H1 (cell line): ENCODE results near the gene ARMC9. TPM values are rescaled to one million over a fixed set of nuclear protein-coding genes. Genes with fewer than 3 reads are reported as not detected.

Experiments
- CTCF ChIA-PET: fragments of 300-600 bp; sonication (Branson Sonifier 250); formaldehyde crosslinking; loops from one replicate; lab custom pipeline; 2021; ENCODE audit not compliant: partially characterized antibody; lab: Charles Lee
- POLR2A ChIA-PET: fragments of 300-600 bp; sonication (Branson Sonifier 250); formaldehyde crosslinking; loops from one replicate; lab custom pipeline; 2021; ENCODE audit warnings: inconsistent platforms; ENCODE audit not compliant: partially characterized antibody; lab: Charles Lee
- DNase-seq, 2 experiments: peaks; one replicate each; pipeline versions ENCODE4 v3.0.0 to v3.0.0-alpha.2; 2010 to 2022; ENCODE audit warnings: low spot score in 2 of 2, low read depth in 1 of 2, mixed read lengths in 1 of 2
- FAIRE-seq: peaks from 2 replicates; lab custom pipeline; 2011; peaks lifted over from hg19 to GRCh38; lab: Jason Lieb, UNC
- H2AFZ ChIP-seq: 2 replicates; pipeline ENCODE4 v1.8.1; 2012; ENCODE audit warnings: low read length, inconsistent platforms
- H2AK5ac ChIP-seq: 2 replicates; pipeline ENCODE4 v1.6.1; 2013; ENCODE audit warnings: low read depth, low read length
- H2BK120ac ChIP-seq: replicated peaks from 2 replicates; pipeline ENCODE3; 2013; ENCODE audit warnings: low read depth, low read length, inconsistent platforms
- H2BK12ac ChIP-seq: 2 replicates; pipeline ENCODE4 v1.6.1; 2013; ENCODE audit warnings: low read depth, low read length
- H2BK15ac ChIP-seq: 2 replicates; pipeline ENCODE4 v1.6.1; 2013; ENCODE audit warnings: low read length
- H2BK20ac ChIP-seq: 2 replicates; pipeline ENCODE4 v1.6.1; 2013; ENCODE audit warnings: low read length
- H2BK5ac ChIP-seq: 2 replicates; pipeline ENCODE4 v1.6.1; 2013; ENCODE audit warnings: low read depth, low read length
- H3K14ac ChIP-seq: 2 replicates; pipeline ENCODE4 v1.6.1; 2013; ENCODE audit warnings: inconsistent platforms; ENCODE audit not compliant: insufficient read length
- H3K18ac ChIP-seq: 2 replicates; pipeline ENCODE4 v1.6.1; 2013; ENCODE audit warnings: low read length; ENCODE audit errors: extremely low read depth
- H3K23ac ChIP-seq: 2 replicates; pipeline ENCODE4 v1.6.1; 2013; ENCODE audit warnings: inconsistent platforms; ENCODE audit not compliant: insufficient read length
- H3K23me2 ChIP-seq: 2 replicates; pipeline ENCODE4 v1.6.1; 2013; ENCODE audit warnings: low read depth, low read length
- H3K27ac ChIP-seq: 2 replicates; pipeline ENCODE4 v1.6.1; 2011; ENCODE audit warnings: low read depth, low read length, inconsistent platforms
- H3K27me3 ChIP-seq, 4 experiments: replicated peaks in 1 of 4; 1 replicate in 1 of 4; 2 replicates in 3 of 4; pipeline versions ENCODE4 v1.6.1 to v1.8.1; 2011 to 2013; ENCODE audit warnings: low read length in 3 of 4, mild to moderate bottlenecking in 3 of 4, inconsistent platforms in 2 of 4, mixed read lengths in 2 of 4, moderate library complexity in 1 of 4; ENCODE audit not compliant: control insufficient read depth in 3 of 4, insufficient read depth in 3 of 4; ENCODE audit errors: extremely low read depth in 1 of 4
- H3K36me3 ChIP-seq, 4 experiments: 2 replicates each; pipeline versions ENCODE4 v1.6.1 to v1.8.1; 2011 to 2013; ENCODE audit warnings: mild to moderate bottlenecking in 4 of 4, low read length in 3 of 4, moderate library complexity in 2 of 4, control low read depth in 1 of 4, inconsistent platforms in 1 of 4; ENCODE audit not compliant: insufficient read depth in 4 of 4, control insufficient read depth in 2 of 4
- H3K4ac ChIP-seq: replicated peaks from 2 replicates; pipeline ENCODE3; 2013; ENCODE audit warnings: low read length, low read depth, mixed read lengths, inconsistent platforms; ENCODE audit not compliant: insufficient read length
- H3K4me1 ChIP-seq, 4 experiments: replicated peaks in 1 of 4; 1 replicate in 1 of 4; 2 replicates in 3 of 4; pipeline versions ENCODE4 v1.6.1 to v1.8.1; 2011 to 2013; ENCODE audit warnings: low read length in 3 of 4, inconsistent platforms in 2 of 4, mixed read lengths in 1 of 4; ENCODE audit not compliant: insufficient read depth in 4 of 4, control insufficient read depth in 3 of 4
- H3K4me2 ChIP-seq, 2 experiments: 2 replicates each; pipeline versions ENCODE4 v1.6.1 to v1.8.1; 2011 to 2013; ENCODE audit warnings: low read depth in 2 of 2, low read length in 2 of 2, control low read depth in 1 of 2, inconsistent platforms in 1 of 2, mild to moderate bottlenecking in 1 of 2; ENCODE audit not compliant: insufficient read depth in 1 of 2
- H3K4me3 ChIP-seq, 4 experiments: fragments of 200-600, 300-600 bp in 1 of 4; sonication (generic), shearing (Covaris generic), sonication (Bioruptor Twin) in 1 of 4; 2 replicates each; pipeline versions ENCODE4 v1.5.1 to v1.8.1; 2011 to 2016; ENCODE audit warnings: low read length in 4 of 4, low read depth in 3 of 4, control low read depth in 2 of 4, inconsistent platforms in 2 of 4, mild to moderate bottlenecking in 2 of 4, mixed read lengths in 1 of 4, moderate library complexity in 1 of 4; ENCODE audit not compliant: insufficient read depth in 2 of 4; ENCODE audit errors: extremely low read depth in 1 of 4
- H3K56ac ChIP-seq: replicated peaks from 2 replicates; pipeline ENCODE3; 2013; ENCODE audit warnings: low read depth, mild to moderate bottlenecking, mixed read lengths, low read length, inconsistent platforms; ENCODE audit not compliant: insufficient read length
- H3K79me1 ChIP-seq: 2 replicates; pipeline ENCODE4 v1.6.1; 2013; ENCODE audit warnings: low read depth, low read length, control low read depth
- H3K79me2 ChIP-seq, 2 experiments: 2 replicates each; pipeline versions ENCODE4 v1.6.1 to v1.8.1; 2012 to 2013; ENCODE audit warnings: low read length in 2 of 2, mild to moderate bottlenecking in 2 of 2, inconsistent platforms in 1 of 2; ENCODE audit not compliant: insufficient read depth in 2 of 2, control insufficient read depth in 1 of 2
- H3K9ac ChIP-seq, 4 experiments: replicated peaks in 1 of 4; 1 replicate in 1 of 4; 2 replicates in 3 of 4; pipeline versions ENCODE4 v1.6.1 to v1.8.1; 2011 to 2013; ENCODE audit warnings: low read depth in 3 of 4, low read length in 3 of 4, control low read depth in 2 of 4, mild to moderate bottlenecking in 2 of 4, moderate library complexity in 2 of 4, inconsistent platforms in 1 of 4; ENCODE audit errors: extremely low read depth in 1 of 4
- H3K9me3 ChIP-seq, 2 experiments: 2 replicates each; pipeline versions ENCODE4 v1.6.1 to v1.8.1; 2012 to 2013; ENCODE audit warnings: mild to moderate bottlenecking in 2 of 2, moderate library complexity in 2 of 2, control low read depth in 1 of 2, inconsistent platforms in 1 of 2, low read depth in 1 of 2, low read length in 1 of 2, mixed read lengths in 1 of 2; ENCODE audit not compliant: insufficient read depth in 2 of 2
- H4K20me1 ChIP-seq, 2 experiments: replicated peaks in 1 of 2; 2 replicates each; pipeline versions ENCODE3 to v1.8.1; 2011 to 2013; ENCODE audit warnings: inconsistent platforms in 2 of 2, low read length in 2 of 2, mild to moderate bottlenecking in 1 of 2; ENCODE audit not compliant: insufficient read depth in 2 of 2, control insufficient read depth in 1 of 2
- H4K5ac ChIP-seq: 2 replicates; pipeline ENCODE4 v1.6.1; 2013; ENCODE audit warnings: low read length, low read depth, mixed read lengths, inconsistent platforms; ENCODE audit not compliant: insufficient read length
- H4K8ac ChIP-seq: 2 replicates; pipeline ENCODE4 v1.8.0; 2013; ENCODE audit warnings: mild to moderate bottlenecking, moderate library complexity, low read length, inconsistent platforms; ENCODE audit not compliant: insufficient read depth; ENCODE audit errors: extremely low read depth
- H4K91ac ChIP-seq: replicated peaks from 2 replicates; pipeline ENCODE3; 2013; ENCODE audit warnings: low read length, mixed read lengths, inconsistent platforms; ENCODE audit not compliant: insufficient read length
- CHD1 ChIP-seq: IDR thresholded peaks from 2 replicates; pipeline ENCODE4 v1.6.1; 2012; ENCODE audit warnings: low read depth, low read length, improper control_type of control experiment
- whole genome bisulfite sequencing, 2 experiments: shearing (Covaris generic) in 1 of 2; methylation state at CpG; one replicate each; pipeline versions ENCODE4 v1.1.6 to v1.1.7; 2013 to 2015; ENCODE audit warnings: low lambda C conversion rate in 2 of 2, mixed read lengths in 2 of 2, inconsistent platforms in 1 of 2, low coverage in 1 of 2, missing lambda C conversion rate in 1 of 2; ENCODE audit not compliant: insufficient replicate concordance in 2 of 2, insufficient coverage in 1 of 2, insufficient read length in 1 of 2; ENCODE audit errors: extremely low coverage in 1 of 2, missing lambda C conversion rate in 1 of 2; 5-methylcytosine and 5-hydroxymethylcytosine counted together
- polyA plus RNA-seq, 7 experiments: library from polyadenylated mRNA; depleted of rRNA in 3 of 7; stranded (reverse) in 5 of 7; unstranded in 2 of 7; fragments of >200 nt in 5 of 7; fragments of 200-250 nt in 2 of 7; gene quantifications; 1 replicate in 5 of 7; 2 replicates in 1 of 7; 4 replicates in 1 of 7; pipeline versions ENCODE4 v1.2.1 to v1.2.3, GENCODE V29; 2011 to 2013; ENCODE audit warnings: missing spikeins in 2 of 7, mixed read lengths in 2 of 7
- total RNA-seq: library from RNA; stranded (reverse); fragmentation: NEBNext Ultra II Directional; extraction: Animal tissue kit (Norgen Biotek cat#: 25700); gene quantifications from 2 replicates; pipeline ENCODE4 v1.2.1, GENCODE V29; 2021
- TF ChIP-seq, protein P1 (sequence below), 3 experiments: IDR thresholded peaks; 1 replicate in 2 of 3; 2 replicates in 1 of 3; pipeline versions ENCODE4 v1.5.1 to v1.6.1; 2011; ENCODE audit warnings: low read length in 3 of 3, mild to moderate bottlenecking in 3 of 3, inconsistent platforms in 2 of 3, low read depth in 1 of 3, moderate library complexity in 1 of 3; ENCODE audit not compliant: insufficient read depth in 1 of 3; ENCODE audit errors: control extremely low read depth in 1 of 3

ARMC9 gene
- total and polyA plus RNA-seq, 2 of the 8 experiments (the other 6 are each of a cell fraction or from before 2014, with no cell fraction given): 23.2 to 36.1 TPM

DNA sequence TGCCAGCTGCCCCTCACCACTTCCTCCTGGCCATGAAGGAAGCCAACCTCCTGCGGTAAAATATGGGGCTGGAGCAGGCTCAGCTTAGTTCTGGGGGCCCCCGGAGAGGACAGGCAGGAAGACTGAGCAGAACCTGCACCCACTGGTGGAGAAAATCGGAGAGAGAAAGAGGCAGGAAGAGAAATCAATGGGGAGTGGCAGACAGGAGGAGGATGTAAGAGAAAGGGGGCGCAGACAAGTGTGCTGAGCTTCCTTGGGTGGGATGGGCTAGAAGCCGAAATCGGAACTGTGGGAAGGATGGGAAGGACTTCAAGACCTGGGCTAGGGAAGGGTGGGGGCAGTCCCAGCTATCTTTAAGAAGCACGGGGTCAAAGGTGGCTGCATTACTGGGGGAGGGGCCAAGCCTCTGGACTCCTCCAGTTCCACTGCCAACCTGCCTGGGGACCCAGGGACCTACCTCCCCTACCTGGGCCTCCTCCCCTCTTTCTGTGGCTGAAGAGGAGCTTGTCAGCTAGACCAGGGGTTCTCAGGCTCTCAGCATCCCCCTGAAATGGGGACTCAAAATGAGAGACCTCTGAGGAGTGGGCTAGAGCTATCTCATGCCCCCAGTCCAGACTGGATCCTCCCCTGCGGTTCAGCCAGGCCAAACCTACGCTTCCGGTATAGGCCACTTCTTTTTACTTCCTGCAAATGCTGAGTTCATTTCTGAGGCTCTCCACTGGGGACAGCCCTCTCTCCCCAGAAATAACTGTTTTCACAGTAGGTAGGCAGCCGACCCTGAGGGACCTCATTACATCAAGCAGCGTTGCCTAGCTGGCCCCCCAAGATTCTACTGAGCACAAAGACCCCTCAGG, 163.5 kb downstream of the ARMC9 start:
- Histone ChIP-seq H4K20me1 (no peaks in the 10 kb centered on the region), H2BK5ac (peak overlapping the region; percentile 87; the same call in 1 of the 2 replicates), H4K8ac (no peak overlapping the region), H4K5ac (no peak overlapping the region), H3K4me1 (peaks cover 2 to 16% (median 4%) of the 10 kb centered on the region in 4 experiments; a peak in 6 of 7 replicates), H2BK15ac (peak overlapping the region; percentile 92), H3K18ac (no peak overlapping the region), H2BK120ac (no peak overlapping the region), H3K79me1 (no peaks in the 10 kb centered on the region), H3K27me3 (no peaks in the 10 kb centered on the region), H3K79me2 (no peaks in the 10 kb centered on the region), H3K4me2 (no peak overlapping the region), H3K27ac (no peak overlapping the region), H3K9me3 (no peaks in the 10 kb centered on the region), H3K14ac (no peak overlapping the region), H3K23me2 (no peaks in the 10 kb centered on the region), H3K23ac (no peak overlapping the region), H2BK12ac (peak overlapping the region; percentile 75; the same call in 1 of the 2 replicates), H3K4ac (no peak overlapping the region), H2AFZ (no peak overlapping the region), H2AK5ac (peak overlapping the region; percentile 72; the same call in 1 of the 2 replicates), H2BK20ac (peak overlapping the region; percentile 61; the same call in 1 of the 2 replicates), H3K36me3 (no peaks in the 10 kb centered on the region), H3K9ac (no peak overlapping the region), H4K91ac (peak overlapping the region; percentile 22), H3K56ac (no peak overlapping the region), H3K4me3 (no peak overlapping the region)
- ChIA-PET CTCF (interaction anchor here (0.7 to 26.8 kb wide), 12 partner anchors 11 to 179 kb away, joined by 3 to 617 read pairs (median 5); partner anchors contain the start of gene B3GNT7), POLR2A (interaction anchor here (0.6 to 2.0 kb wide), 5 partner anchors 9 to 119 kb away, joined by 3 to 13 read pairs (median 4); partner anchors contain the start of gene NCL)
- DNase-seq (no peak), FAIRE-seq (no peak)
- no peak for TF ChIP-seq CHD1
- TF ChIP-seq, protein P1, sequence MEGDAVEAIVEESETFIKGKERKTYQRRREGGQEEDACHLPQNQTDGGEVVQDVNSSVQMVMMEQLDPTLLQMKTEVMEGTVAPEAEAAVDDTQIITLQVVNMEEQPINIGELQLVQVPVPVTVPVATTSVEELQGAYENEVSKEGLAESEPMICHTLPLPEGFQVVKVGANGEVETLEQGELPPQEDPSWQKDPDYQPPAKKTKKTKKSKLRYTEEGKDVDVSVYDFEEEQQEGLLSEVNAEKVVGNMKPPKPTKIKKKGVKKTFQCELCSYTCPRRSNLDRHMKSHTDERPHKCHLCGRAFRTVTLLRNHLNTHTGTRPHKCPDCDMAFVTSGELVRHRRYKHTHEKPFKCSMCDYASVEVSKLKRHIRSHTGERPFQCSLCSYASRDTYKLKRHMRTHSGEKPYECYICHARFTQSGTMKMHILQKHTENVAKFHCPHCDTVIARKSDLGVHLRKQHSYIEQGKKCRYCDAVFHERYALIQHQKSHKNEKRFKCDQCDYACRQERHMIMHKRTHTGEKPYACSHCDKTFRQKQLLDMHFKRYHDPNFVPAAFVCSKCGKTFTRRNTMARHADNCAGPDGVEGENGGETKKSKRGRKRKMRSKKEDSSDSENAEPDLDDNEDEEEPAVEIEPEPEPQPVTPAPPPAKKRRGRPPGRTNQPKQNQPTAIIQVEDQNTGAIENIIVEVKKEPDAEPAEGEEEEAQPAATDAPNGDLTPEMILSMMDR (IDR thresholded peaks at IDR 0.05; ENCODE audit: control extremely low read depth in 1 of 3, insufficient read depth in 1 of 3, low read depth in 1 of 3, low read length in 3 of 3): peak in 1 of 3 experiments; percentile 11; a peak in 1 of 4 replicates
- 87% methylated on average over 12 of the region's 12 CpGs; no CpG with 5 or more reads in 1 of the 2 experiments for WGBS, 2 experiments
